Gastroesophageal sphincter (tissue), 4 donors: ENCODE data around the gene PARD6B. TPM values are rescaled to one million over a fixed set of nuclear protein-coding genes. Genes with fewer than 3 reads are reported as not detected.
A peak's percentile ranks its signal among the peaks of the same experiment; 100 is the strongest.
"Not testable (repeated sequence)": the region's sequence is repeated elsewhere in the genome, so short reads cannot be mapped to it uniquely, and the experiment has no call there.

Experiments
- ATAC-seq: fragments of 150-250 bp; one replicate; pipeline ENCODE4 v1.9.1; 2016; ENCODE audit warnings: mild to moderate bottlenecking, moderate library complexity
- H3K27ac ChIP-seq, 4 donors: fragments of 200-600 bp; sonication (generic) in 3 of 4; 1 replicate in 3 of 4; 2 replicates in 1 of 4; pipeline ENCODE4 v1.5.1; 2016 to 2019
- H3K27me3 ChIP-seq: fragments of 200-600 bp; sonication (generic); one replicate; pipeline ENCODE4 v1.5.1; 2019
- H3K36me3 ChIP-seq, 2 donors: fragments of 200-600 bp; sonication (generic); one replicate each; pipeline ENCODE4 v1.5.1; 2019; ENCODE audit warnings: control low read depth in 1 of 2
- H3K4me1 ChIP-seq, 3 donors: fragments of 200-600 bp; sonication (generic); 1 replicate in 2 of 3; 2 replicates in 1 of 3; pipeline ENCODE4 v1.5.1; 2016 to 2019; ENCODE audit warnings: control low read depth in 2 of 3
- H3K4me3 ChIP-seq, 2 donors: fragments of 200-600 bp; sonication (generic); one replicate each; pipeline ENCODE4 v1.5.1; 2019; ENCODE audit warnings: mild to moderate bottlenecking in 1 of 2, moderate library complexity in 1 of 2
- H3K9me3 ChIP-seq, 3 donors: fragments of 200-600 bp; sonication (generic); one replicate each; pipeline ENCODE4 v1.5.1; 2017 to 2019; ENCODE audit warnings: control low read depth in 2 of 3
- EP300 ChIP-seq: sonication (generic); formaldehyde crosslinking; IDR thresholded peaks from one replicate; pipeline ENCODE4 v1.6.1; 2017; ENCODE audit warnings: antibody characterized with exemption, mild to moderate bottlenecking
- POLR2A ChIP-seq, 2 donors: fragments of 450-650 bp; IDR thresholded peaks; one replicate each; pipeline ENCODE4 v1.6.1; 2017; ENCODE audit warnings: antibody characterized with exemption in 2 of 2, mild to moderate bottlenecking in 2 of 2, moderate library complexity in 1 of 2
- POLR2AphosphoS5 ChIP-seq: sonication (generic); formaldehyde crosslinking; IDR thresholded peaks from one replicate; pipeline ENCODE4 v1.6.1; 2017; ENCODE audit warnings: antibody characterized with exemption
- WGBS, 2 donors: methylation state at CpG; one replicate each; pipeline ENCODE4 v1.1.5; 2018; ENCODE audit warnings: low coverage in 1 of 2; 5-methylcytosine and 5-hydroxymethylcytosine counted together
- total RNA-seq, 4 donors: library from RNA; depleted of rRNA; stranded (reverse); fragments of >200 nt; gene quantifications; one replicate each; pipeline ENCODE4 v1.1.0, GENCODE V29; 2016
- TF ChIP-seq, protein P1 (sequence below), 4 experiments: fragments of 200-600 bp in 2 of 4; fragments of 450-650 bp in 2 of 4; sonication (generic) in 1 of 4; IDR thresholded peaks; one replicate each; pipeline ENCODE4 v1.5.1; 2017 to 2019; ENCODE audit warnings: antibody characterized with exemption in 4 of 4, mild to moderate bottlenecking in 2 of 4, moderate library complexity in 2 of 4

PARD6B gene
- total RNA-seq, 4 donors from 2014 or later = 2.4 to 3.8 (median 2.8) TPM

DNA sequence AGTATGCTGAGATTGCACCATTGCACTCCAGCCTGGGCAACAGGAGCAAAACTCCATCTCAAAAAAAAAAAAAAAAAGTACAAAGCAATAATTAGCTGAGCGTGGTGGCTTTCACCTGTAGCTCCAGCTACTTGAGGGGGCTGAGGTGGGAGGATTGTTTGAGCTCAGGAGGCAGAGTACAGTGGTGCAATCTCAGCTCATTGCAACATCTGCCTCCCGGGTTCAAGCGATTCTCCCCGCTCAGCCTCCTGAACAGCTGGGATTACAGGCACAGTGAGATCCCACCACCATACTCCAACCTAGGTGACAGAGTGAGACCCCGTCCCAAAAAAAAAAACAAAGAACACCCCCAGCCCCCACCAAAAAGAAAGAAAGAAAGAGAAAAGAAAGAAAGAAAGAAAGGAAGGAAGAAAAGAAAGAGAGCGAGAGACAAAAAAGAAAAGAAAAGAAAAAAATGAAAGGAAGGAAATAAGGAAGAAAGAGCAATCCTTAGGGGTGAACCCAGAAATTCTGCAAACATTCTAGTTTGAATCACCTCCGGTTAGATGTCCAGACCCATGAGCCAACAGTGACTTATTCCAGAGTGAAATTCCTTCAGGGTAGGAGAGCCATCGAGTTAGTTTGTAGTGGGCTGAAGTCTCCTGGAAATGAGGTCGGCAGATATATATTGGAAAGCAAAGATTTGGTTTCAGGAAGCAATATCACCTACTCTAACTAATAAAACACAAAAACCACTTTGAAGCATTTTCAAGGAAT, 36.8 kb upstream of the PARD6B start:
- no peaks in the 10 kb centered on the region for H3K9me3 ChIP-seq
- H3K27me3 ChIP-seq = peaks cover 28% of the 10 kb centered on the region
- TF ChIP-seq POLR2A (IDR thresholded peaks at IDR 0.05) (no peak), POLR2AphosphoS5 (no peak), EP300 (no peak)
- TF ChIP-seq, protein P1, sequence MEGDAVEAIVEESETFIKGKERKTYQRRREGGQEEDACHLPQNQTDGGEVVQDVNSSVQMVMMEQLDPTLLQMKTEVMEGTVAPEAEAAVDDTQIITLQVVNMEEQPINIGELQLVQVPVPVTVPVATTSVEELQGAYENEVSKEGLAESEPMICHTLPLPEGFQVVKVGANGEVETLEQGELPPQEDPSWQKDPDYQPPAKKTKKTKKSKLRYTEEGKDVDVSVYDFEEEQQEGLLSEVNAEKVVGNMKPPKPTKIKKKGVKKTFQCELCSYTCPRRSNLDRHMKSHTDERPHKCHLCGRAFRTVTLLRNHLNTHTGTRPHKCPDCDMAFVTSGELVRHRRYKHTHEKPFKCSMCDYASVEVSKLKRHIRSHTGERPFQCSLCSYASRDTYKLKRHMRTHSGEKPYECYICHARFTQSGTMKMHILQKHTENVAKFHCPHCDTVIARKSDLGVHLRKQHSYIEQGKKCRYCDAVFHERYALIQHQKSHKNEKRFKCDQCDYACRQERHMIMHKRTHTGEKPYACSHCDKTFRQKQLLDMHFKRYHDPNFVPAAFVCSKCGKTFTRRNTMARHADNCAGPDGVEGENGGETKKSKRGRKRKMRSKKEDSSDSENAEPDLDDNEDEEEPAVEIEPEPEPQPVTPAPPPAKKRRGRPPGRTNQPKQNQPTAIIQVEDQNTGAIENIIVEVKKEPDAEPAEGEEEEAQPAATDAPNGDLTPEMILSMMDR (IDR thresholded peaks at IDR 0.05) = no peak
- H3K4me1 ChIP-seq = peaks cover 0 to 32% (median 5%) of the 10 kb centered on the region in 3 donors
- peak overlapping the region in 3 of 4 donors; percentile 32 to 68 (median 63) for H3K27ac ChIP-seq
- WGBS, 2 donors = 62 to 74% methylated on average over 5 to 7 of the region's 9 CpGs
- no peak overlapping the region for H3K4me3 ChIP-seq
- ATAC-seq = no peak
- H3K36me3 ChIP-seq = no peaks in the 10 kb centered on the region

DNA sequence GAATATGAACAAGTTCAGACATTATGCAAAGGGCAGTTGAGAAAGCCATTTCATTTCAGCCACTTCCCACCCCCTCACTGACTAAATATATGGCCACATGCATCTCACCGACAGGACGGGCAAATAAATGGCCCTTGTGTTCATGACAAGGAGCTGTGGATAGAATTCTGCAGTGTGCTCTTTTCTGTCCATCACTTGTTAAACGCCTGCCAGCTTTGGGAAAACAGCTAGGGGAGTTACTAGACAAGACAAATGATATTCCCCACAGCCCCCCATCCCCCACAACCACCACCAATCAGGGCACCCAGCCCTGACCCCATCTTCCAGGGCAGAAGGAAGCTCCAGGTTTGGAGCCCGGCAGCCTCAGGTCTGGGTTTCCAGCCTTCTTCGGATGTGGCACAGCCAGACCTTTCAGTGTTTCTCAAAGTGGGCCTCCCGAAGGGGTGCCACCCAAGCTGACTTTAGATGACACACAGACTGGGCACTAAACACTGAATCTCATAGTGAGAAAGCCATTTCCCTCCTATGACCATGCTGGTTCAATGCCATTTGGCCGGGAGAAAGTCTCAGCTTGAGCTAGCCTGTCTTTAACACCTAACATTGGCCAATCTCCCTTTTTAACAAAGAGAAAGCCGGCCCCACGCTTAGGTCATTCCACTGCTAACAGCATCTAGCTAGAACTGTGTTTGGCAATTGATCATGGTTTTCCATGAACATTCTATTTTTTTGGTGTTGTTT, 36.1 kb upstream of the PARD6B start:
- ATAC-seq = peak; percentile 68

DNA sequence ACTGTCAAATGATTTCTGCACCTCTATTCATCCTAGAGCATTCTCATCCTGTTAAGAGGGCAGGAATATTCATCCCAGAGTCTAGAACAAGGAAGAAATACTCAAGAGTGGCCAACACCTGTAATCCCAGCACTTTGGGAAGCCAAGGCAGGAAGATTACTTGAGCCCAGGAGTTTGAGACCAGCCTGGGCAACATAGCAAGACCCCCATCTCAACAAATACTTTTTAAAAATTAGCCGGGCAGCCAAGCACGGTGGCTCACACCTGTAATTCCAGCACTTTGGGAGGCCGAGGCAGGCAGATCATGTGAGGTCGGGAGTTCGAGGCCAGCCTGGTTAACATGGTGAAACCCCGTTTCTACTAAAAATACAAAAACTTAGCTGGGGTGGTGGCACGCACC, 33.1 kb upstream of the PARD6B start:
- not testable (repeated sequence) for H3K36me3 ChIP-seq, H3K9me3 ChIP-seq, H3K4me3 ChIP-seq, H3K27ac ChIP-seq, H3K27me3 ChIP-seq, ATAC-seq
- WGBS, 2 donors = 100% methylated on average over 1 of the region's 7 CpGs; no CpG with 5 or more reads in 1 of the 2 donors
- peaks cover 0 to 13% (median 0%) of the 10 kb centered on the region in 3 donors for H3K4me1 ChIP-seq

More for the DNA sequence above, 36.1 kb upstream of the PARD6B start:
- H3K27ac ChIP-seq = peak overlapping the region in 3 of 4 donors; percentile 32 to 68 (median 63)
- H3K27me3 ChIP-seq = peaks cover 24% of the 10 kb centered on the region
- H3K4me1 ChIP-seq = peaks cover 0 to 32% (median 5%) of the 10 kb centered on the region in 3 donors
- H3K36me3 ChIP-seq = no peaks in the 10 kb centered on the region
- H3K9me3 ChIP-seq = no peaks in the 10 kb centered on the region
- no peak overlapping the region for H3K4me3 ChIP-seq
- 42 to 50% methylated on average over 3 to 8 of the region's 9 CpGs for WGBS, 2 donors
- TF ChIP-seq EP300 (no peak), POLR2A (IDR thresholded peaks at IDR 0.05) (no peak), POLR2AphosphoS5 (peak; percentile 25)
- TF ChIP-seq, protein P1 (IDR thresholded peaks at IDR 0.05) = no peak

DNA sequence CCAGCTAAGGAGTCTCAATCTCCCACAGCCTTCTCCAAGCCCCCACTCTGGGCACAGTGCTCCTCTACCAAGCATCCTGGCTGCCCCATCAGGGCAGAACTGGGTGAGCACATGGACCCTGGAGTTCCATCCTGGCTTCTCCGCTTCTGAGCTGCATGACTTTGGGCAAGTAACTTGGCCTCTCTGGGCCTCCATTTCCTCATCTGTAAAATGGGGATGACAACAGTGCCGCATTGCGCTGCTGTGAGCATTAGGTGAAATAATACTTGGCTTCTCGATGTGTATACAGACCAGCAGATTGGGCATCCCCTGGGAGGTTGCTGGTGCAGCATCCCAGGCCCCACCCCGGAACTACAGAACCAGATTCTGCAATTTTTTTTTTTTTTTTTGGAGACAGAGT, 31.7 kb upstream of the PARD6B start:
- Histone ChIP-seq H3K9me3 (no peaks in the 10 kb centered on the region), H3K36me3 (no peaks in the 10 kb centered on the region), H3K4me3 (no peak overlapping the region), H3K27me3 (no peaks in the 10 kb centered on the region), H3K4me1 (peaks cover 0 to 13% (median 0%) of the 10 kb centered on the region in 3 donors), H3K27ac (no peak overlapping the region)
- ATAC-seq = no peak
- 100% methylated on average over 1 of the region's 5 CpGs; no CpG with 5 or more reads in 1 of the 2 donors for WGBS, 2 donors
- TF ChIP-seq, protein P1 (IDR thresholded peaks at IDR 0.05) = no peak

DNA sequence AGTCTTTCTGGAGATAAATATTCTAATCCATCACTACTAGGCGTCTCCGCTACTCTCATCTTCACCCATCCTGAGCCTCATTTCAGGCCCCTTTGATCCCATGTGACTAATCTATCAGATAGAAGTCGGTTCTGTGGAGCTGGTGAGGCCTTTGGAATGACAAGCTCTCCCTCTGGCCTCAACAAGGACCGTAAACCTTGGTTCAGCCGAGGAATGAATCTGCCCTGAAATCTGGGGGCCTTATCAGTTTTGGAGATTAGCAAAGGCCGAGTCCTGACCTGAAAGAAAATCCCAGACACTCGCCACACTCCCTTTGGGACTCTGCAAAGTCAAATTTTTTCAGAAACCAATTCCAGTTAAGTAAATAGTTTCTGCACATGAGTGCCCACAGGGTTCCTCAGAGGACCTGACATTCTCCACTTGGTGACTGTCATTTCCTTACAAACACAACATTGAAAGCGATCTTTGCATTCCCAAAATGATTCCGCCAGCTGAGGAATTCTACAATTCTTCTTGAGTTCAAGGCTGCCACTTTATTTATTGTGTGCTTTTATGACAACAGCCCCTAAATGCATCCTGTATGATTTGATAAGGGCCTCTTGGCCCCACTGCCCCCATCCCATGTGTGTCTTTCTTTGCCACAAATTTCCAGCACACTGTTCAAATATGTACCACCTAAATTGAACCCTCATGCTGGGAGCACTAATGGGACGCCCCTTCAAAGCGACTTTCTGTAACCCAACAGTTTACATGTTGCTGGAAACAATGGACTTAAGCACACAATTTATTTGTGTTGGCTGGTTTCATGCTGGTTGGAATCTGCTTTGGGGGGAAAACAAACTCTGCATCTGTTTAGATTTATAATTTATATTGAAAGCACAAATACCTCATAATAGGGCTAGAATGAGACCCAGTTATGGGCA, 30.1 kb upstream of the PARD6B start:
- ATAC-seq = no peak
- TF ChIP-seq EP300 (no peak), POLR2A (IDR thresholded peaks at IDR 0.05) (no peak), POLR2AphosphoS5 (no peak)
- TF ChIP-seq, protein P1 (IDR thresholded peaks at IDR 0.05) = no peak
- H3K27me3 ChIP-seq = no peaks in the 10 kb centered on the region
- 80 to 86% methylated on average over 6 to 10 of the region's 11 CpGs for WGBS, 2 donors
- no peaks in the 10 kb centered on the region for H3K4me1 ChIP-seq
- H3K9me3 ChIP-seq = no peaks in the 10 kb centered on the region
- H3K36me3 ChIP-seq = no peaks in the 10 kb centered on the region
- no peak overlapping the region for H3K27ac ChIP-seq
- H3K4me3 ChIP-seq = no peak overlapping the region

DNA sequence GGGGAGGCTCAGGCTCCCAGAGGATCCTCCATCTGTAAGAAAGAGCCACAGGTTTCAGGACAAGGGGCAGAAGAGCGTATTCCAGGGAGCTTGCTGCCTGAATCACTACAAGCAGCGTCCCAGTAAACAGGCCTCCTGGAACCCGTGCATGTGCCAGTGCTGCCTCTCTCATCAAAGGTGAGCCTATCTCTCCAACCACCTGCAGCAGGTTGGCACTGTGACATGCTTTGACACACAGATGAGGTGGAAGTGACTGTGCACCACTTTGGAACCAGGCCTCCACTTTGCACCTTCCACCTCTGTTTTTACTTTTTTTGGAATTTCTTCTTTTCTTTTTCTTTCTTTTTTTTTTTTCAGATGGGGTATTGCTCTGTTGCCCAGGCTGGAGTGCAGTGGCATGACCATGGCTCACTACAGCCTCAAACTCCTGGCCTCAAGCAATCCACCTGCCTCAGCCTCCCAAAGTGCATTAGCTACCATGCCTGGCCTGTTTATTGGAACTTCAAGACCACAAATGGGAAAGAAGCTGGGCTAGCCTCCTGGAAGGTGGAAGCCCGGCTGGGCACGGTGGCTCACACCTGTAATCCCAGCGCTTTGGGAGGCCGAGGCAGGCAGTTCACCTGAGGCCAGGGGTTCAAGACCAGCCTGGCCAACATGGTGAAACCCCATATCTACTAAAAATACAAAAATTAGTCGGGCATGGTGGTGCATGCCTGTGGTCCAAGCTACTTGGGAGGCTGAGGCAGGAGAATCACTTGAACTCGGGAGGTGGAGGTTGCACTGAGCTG, 27.5 kb upstream of the PARD6B start:
- ATAC-seq, H3K27me3 ChIP-seq, H3K36me3 ChIP-seq, H3K4me1 ChIP-seq, H3K27ac ChIP-seq, H3K4me3 ChIP-seq, H3K9me3 ChIP-seq: not testable (repeated sequence)
- WGBS, 2 donors = 81 to 94% methylated on average over 2 to 3 of the region's 9 CpGs
